Trophoblast cell (in vitro differentiated cells and primary cell): ENCODE measurements around the gene FARSA.
"Not testable (repeated sequence)": the region's sequence is repeated elsewhere in the genome, so short reads cannot be mapped to it uniquely, and the experiment has no call there.

Experiments used
- DNase-seq, 2 donors: peaks; one replicate each; pipeline ENCODE4 v3.0.0-alpha.2; 2016
- H2AFZ ChIP-seq: 2 replicates; pipeline ENCODE4 v1.6.1; 2013; ENCODE audit warnings: low read length, moderate library complexity, mild to moderate bottlenecking; ENCODE audit not compliant: insufficient read depth, poor library complexity
- H2AK5ac ChIP-seq: 2 replicates; pipeline ENCODE4 v1.6.1; 2013; ENCODE audit warnings: mild to moderate bottlenecking, low read length
- H2BK120ac ChIP-seq: 2 replicates; pipeline ENCODE4 v1.6.1; 2013; ENCODE audit warnings: low read length, mild to moderate bottlenecking, moderate library complexity; ENCODE audit not compliant: insufficient read depth, poor library complexity
- H2BK12ac ChIP-seq: 2 replicates; pipeline ENCODE4 v1.6.1; 2013; ENCODE audit warnings: mild to moderate bottlenecking, low read length, moderate library complexity
- H2BK5ac ChIP-seq: 2 replicates; pipeline ENCODE4 v1.6.1; 2013; ENCODE audit warnings: low read length, low read depth, moderate library complexity, mild to moderate bottlenecking; ENCODE audit not compliant: poor library complexity
- H3K14ac ChIP-seq: 2 replicates; pipeline ENCODE4 v1.6.1; 2013; ENCODE audit warnings: mild to moderate bottlenecking, low read length
- H3K18ac ChIP-seq: 2 replicates; pipeline ENCODE4 v1.6.1; 2013; ENCODE audit warnings: mild to moderate bottlenecking, low read length
- H3K23ac ChIP-seq: 2 replicates; pipeline ENCODE4 v1.6.1; 2013; ENCODE audit warnings: low read length
- H3K27ac ChIP-seq: 2 replicates; pipeline ENCODE4 v1.5.1; 2013; ENCODE audit warnings: low read depth, mild to moderate bottlenecking, inconsistent platforms, low read length, moderate library complexity
- H3K27me3 ChIP-seq: 2 replicates; pipeline ENCODE4 v1.6.1; 2013; ENCODE audit warnings: inconsistent platforms, mild to moderate bottlenecking, low read length, moderate library complexity; ENCODE audit not compliant: insufficient read depth
- H3K36me3 ChIP-seq, 2 experiments: 1 replicate in 1 of 2; 2 replicates in 1 of 2; pipeline ENCODE4 v1.6.1; 2013; ENCODE audit warnings: low read length in 2 of 2, mild to moderate bottlenecking in 2 of 2, moderate library complexity in 1 of 2; ENCODE audit not compliant: insufficient read depth in 2 of 2, control insufficient read depth in 1 of 2
- H3K4ac ChIP-seq: 2 replicates; pipeline ENCODE4 v1.6.1; 2013; ENCODE audit warnings: low read depth, mild to moderate bottlenecking, low read length, moderate library complexity
- H3K4me1 ChIP-seq, 2 experiments: 1 replicate in 1 of 2; 2 replicates in 1 of 2; pipeline ENCODE4 v1.6.1; 2013; ENCODE audit warnings: low read length in 2 of 2, mild to moderate bottlenecking in 2 of 2, moderate library complexity in 1 of 2; ENCODE audit not compliant: insufficient read depth in 2 of 2, control insufficient read depth in 1 of 2
- H3K4me2 ChIP-seq: 2 replicates; pipeline ENCODE4 v1.6.1; 2013; ENCODE audit warnings: inconsistent platforms, mild to moderate bottlenecking, low read length, moderate library complexity
- H3K4me3 ChIP-seq: 2 replicates; pipeline ENCODE4 v1.5.1; 2013; ENCODE audit warnings: mild to moderate bottlenecking, low read depth, low read length, inconsistent platforms
- H3K79me1 ChIP-seq: one replicate; pipeline ENCODE4 v1.6.1; 2013; ENCODE audit warnings: low read length
- H3K79me2 ChIP-seq: 2 replicates; pipeline ENCODE4 v1.6.1; 2013; ENCODE audit warnings: low read length, mild to moderate bottlenecking; ENCODE audit not compliant: control insufficient read depth, insufficient read depth, poor library complexity
- H3K9ac ChIP-seq: 2 replicates; pipeline ENCODE4 v1.6.1; 2013; ENCODE audit warnings: mild to moderate bottlenecking, low read length
- H3K9me3 ChIP-seq: 2 replicates; pipeline ENCODE4 v1.6.1; 2013; ENCODE audit warnings: low read depth, mild to moderate bottlenecking, control low read depth, inconsistent platforms, low read length; ENCODE audit not compliant: insufficient read depth
- H4K12ac ChIP-seq: 2 replicates; pipeline ENCODE4 v1.6.1; 2013; ENCODE audit warnings: low read depth, mild to moderate bottlenecking, low read length, moderate library complexity
- H4K8ac ChIP-seq: 2 replicates; pipeline ENCODE4 v1.6.1; 2013; ENCODE audit warnings: low read depth, mild to moderate bottlenecking, low read length, moderate library complexity
- H4K91ac ChIP-seq: one replicate; pipeline ENCODE4 v1.6.1; 2013; ENCODE audit warnings: low read depth, mild to moderate bottlenecking, low read length, moderate library complexity
- WGBS: extraction: QIAGEN DNeasy Blood & Tissue Kit; methylation state at CpG from one replicate; pipeline ENCODE4 v1.1.7; 2013; ENCODE audit warnings: missing lambda C conversion rate; ENCODE audit not compliant: insufficient read length, insufficient coverage; ENCODE audit errors: extremely low coverage; 5-methylcytosine and 5-hydroxymethylcytosine counted together

FARSA gene

GRCh38 chr19:12955996-12956395, 22.5 kb upstream of the FARSA start:
- peaks cover 31 to 36% of the 10 kb centered on the region in 2 experiments for H3K36me3 ChIP-seq
- WGBS, result no CpG with 5 or more reads among the region's 12 CpGs
- no peak overlapping the region for H3K23ac ChIP-seq
- peaks cover 6% of the 10 kb centered on the region for H3K79me1 ChIP-seq
- H3K4me1 ChIP-seq, result peaks cover 4 to 7% of the 10 kb centered on the region in 2 experiments
- peak overlapping the region; percentile 31 for H3K9ac ChIP-seq
- no peak overlapping the region for H3K4me3 ChIP-seq
- H3K18ac ChIP-seq, result peak overlapping the region; percentile 43
- no peaks in the 10 kb centered on the region for H3K27me3 ChIP-seq
- H2BK120ac ChIP-seq, result no peak overlapping the region
- H2AFZ ChIP-seq, result no peak overlapping the region
- H3K4me2 ChIP-seq, result peak overlapping the region; percentile 90
- no peak overlapping the region for H4K8ac ChIP-seq
- peak overlapping the region; percentile 51 for H3K4ac ChIP-seq
- peaks cover 5% of the 10 kb centered on the region for H3K79me2 ChIP-seq
- peaks cover 2% of the 10 kb centered on the region for H3K9me3 ChIP-seq
- no peak overlapping the region for H4K91ac ChIP-seq
- DNase-seq, result peak in 1 of 2 donors; percentile 39
- H4K12ac ChIP-seq, result no peak overlapping the region
- no peak overlapping the region for H2BK5ac ChIP-seq
- no peak overlapping the region for H3K27ac ChIP-seq
- no peak overlapping the region for H3K14ac ChIP-seq
- no peak overlapping the region for H2BK12ac ChIP-seq
- H2AK5ac ChIP-seq, result peak overlapping the region; percentile 15

GRCh38 chr19:12955575-12955974, 22.1 kb upstream of the FARSA start:
- H2BK120ac ChIP-seq, H3K79me1 ChIP-seq, H3K4me3 ChIP-seq, H3K9ac ChIP-seq, H3K27me3 ChIP-seq, H3K79me2 ChIP-seq, H3K14ac ChIP-seq, H3K18ac ChIP-seq, H2BK5ac ChIP-seq, H3K4me1 ChIP-seq, H3K27ac ChIP-seq, H3K9me3 ChIP-seq, H4K91ac ChIP-seq, H2AFZ ChIP-seq, H2AK5ac ChIP-seq, DNase-seq, H3K23ac ChIP-seq, H4K8ac ChIP-seq, H4K12ac ChIP-seq, H2BK12ac ChIP-seq: not testable (repeated sequence)
- Histone ChIP-seq H3K4ac (peak overlapping the region; percentile 33), H3K36me3 (peaks cover 35 to 40% of the 10 kb centered on the region in 2 experiments), H3K4me2 (peak overlapping the region; percentile 90)
- WGBS, result no CpG with 5 or more reads among the region's 9 CpGs

- H2BK120ac ChIP-seq, result no peak overlapping the region
- no peak for DNase-seq
- no peak overlapping the region for H3K4me2 ChIP-seq
Measured at GRCh38 chr19:12954612-12954962, 21.1 kb upstream of the FARSA start.

GRCh38 chr19:12953799-12954611, 20.5 kb upstream of the FARSA start:
- H3K4me1 ChIP-seq, result peaks cover 4 to 7% of the 10 kb centered on the region in 2 experiments
- no peak overlapping the region for H2AK5ac ChIP-seq
- no peak overlapping the region for H2BK12ac ChIP-seq
- H3K9me3 ChIP-seq, result peaks cover 2% of the 10 kb centered on the region
- no peak overlapping the region for H4K8ac ChIP-seq
- peaks cover 5% of the 10 kb centered on the region for H3K79me2 ChIP-seq
- H3K14ac ChIP-seq, result no peak overlapping the region
- no peak overlapping the region for H3K9ac ChIP-seq
- H3K4me3 ChIP-seq, result no peak overlapping the region
- peaks cover 6% of the 10 kb centered on the region for H3K79me1 ChIP-seq
- H2AFZ ChIP-seq, result no peak overlapping the region
- peaks cover 51 to 55% of the 10 kb centered on the region in 2 experiments for H3K36me3 ChIP-seq
- no peak overlapping the region for H2BK5ac ChIP-seq
- no peak overlapping the region for H4K91ac ChIP-seq
- no peak overlapping the region for H3K4me2 ChIP-seq
- no peaks in the 10 kb centered on the region for H3K27me3 ChIP-seq
- H3K18ac ChIP-seq, result no peak overlapping the region
- no peak overlapping the region for H3K4ac ChIP-seq
- no peak overlapping the region for H3K23ac ChIP-seq
- no peak for DNase-seq
- no peak overlapping the region for H2BK120ac ChIP-seq
- no CpG with 5 or more reads among the region's 12 CpGs for WGBS
- H4K12ac ChIP-seq, result no peak overlapping the region
- H3K27ac ChIP-seq, result no peak overlapping the region

More at GRCh38 chr19:12954612-12954962, 21.1 kb upstream of the FARSA start:
- no peak overlapping the region for H3K4ac ChIP-seq
- H3K23ac ChIP-seq, result no peak overlapping the region
- H3K79me2 ChIP-seq, result peaks cover 5% of the 10 kb centered on the region
- no peak overlapping the region for H2BK12ac ChIP-seq
- H2AK5ac ChIP-seq, result no peak overlapping the region
- no peak overlapping the region for H3K14ac ChIP-seq
- no peak overlapping the region for H4K12ac ChIP-seq
- no peak overlapping the region for H3K9ac ChIP-seq
- no peak overlapping the region for H3K4me3 ChIP-seq
- no peak overlapping the region for H4K8ac ChIP-seq
- no peak overlapping the region for H2AFZ ChIP-seq
- no peak overlapping the region for H4K91ac ChIP-seq
- no peak overlapping the region for H2BK5ac ChIP-seq
- H3K4me1 ChIP-seq, result peaks cover 4 to 7% of the 10 kb centered on the region in 2 experiments
- peaks cover 2% of the 10 kb centered on the region for H3K9me3 ChIP-seq
- H3K79me1 ChIP-seq, result peaks cover 6% of the 10 kb centered on the region
- H3K27ac ChIP-seq, result no peak overlapping the region
- H3K27me3 ChIP-seq, result no peaks in the 10 kb centered on the region
- WGBS, result no CpG with 5 or more reads among the region's 1 CpG
- no peak overlapping the region for H3K18ac ChIP-seq
- peaks cover 45 to 49% of the 10 kb centered on the region in 2 experiments for H3K36me3 ChIP-seq
